GM19328 (cell line): Measurements from ENCODE around the gene SMARCAL1.

Experiments used
- ATAC-seq: cut with Tn5 transposase; IDR thresholded peaks from one replicate; pipeline ENCODE4 v1.9.1; 2021; ENCODE audit warnings: mild to moderate bottlenecking, moderate library complexity; ENCODE audit not compliant: unreplicated experiment

The SMARCAL1 gene

DNA sequence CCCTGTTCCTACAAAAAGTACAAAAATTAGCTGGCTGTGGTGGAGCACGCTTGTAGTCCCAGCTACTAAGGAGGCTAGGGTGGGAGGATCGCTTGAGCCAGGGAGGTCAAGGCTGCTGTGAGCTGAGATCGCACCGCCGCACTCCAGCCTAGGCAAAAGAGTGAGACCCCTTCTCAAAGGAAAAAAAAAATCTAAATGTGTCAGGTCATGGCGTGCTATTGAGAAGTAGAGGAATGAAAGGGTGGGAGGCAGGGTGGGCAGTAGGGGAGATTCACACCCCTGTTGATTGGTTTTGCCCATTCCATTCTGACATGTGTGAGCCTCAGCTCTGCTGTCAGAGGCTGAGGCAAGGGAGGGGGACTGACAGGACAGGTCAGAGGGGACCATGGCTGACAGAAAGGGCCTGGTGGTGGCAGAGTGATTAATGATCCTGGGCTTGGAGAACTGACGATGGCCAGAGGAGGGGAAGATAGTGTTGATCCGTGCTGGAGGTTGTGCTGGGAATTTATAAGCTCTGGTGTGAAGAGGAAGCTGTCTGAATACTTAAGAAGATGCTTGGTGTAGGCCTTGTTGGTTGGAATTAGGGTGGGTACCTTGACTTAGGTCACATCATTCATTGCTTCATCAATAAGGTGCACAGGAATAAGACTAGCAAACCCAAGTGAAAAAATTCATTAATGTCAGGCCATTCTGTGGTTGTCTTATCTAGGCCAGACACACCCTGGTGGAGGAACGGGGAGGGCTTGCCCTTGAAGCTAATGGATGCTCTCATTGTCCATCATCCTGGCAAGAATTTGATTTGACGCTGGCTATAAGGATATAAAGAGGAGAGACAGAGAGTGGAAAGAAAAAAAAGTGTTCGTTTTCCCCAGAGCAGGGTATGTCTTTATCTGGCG is 19.1 kb upstream of the SMARCAL1 start:
- ATAC-seq, result no peak

DNA sequence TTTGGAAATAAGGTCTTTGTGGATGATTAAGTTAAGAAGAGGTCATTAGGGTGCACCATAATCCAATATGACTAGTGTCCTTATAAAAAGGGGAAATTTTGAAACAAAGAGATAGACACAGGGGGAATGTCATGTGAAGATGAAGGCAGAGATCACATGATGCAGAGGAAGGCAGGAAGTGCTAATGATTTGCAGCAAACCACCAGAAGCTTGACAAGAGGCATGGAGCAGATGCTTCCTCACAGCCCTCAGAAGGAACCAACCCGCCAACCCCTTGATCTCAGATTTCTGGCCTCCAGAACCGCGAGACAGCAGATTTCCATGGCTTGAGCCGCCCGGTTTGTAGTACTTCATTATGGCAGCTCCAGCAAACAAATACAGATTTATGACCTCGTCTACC is 17.4 kb upstream of the SMARCAL1 start:
- ATAC-seq, result no peak

DNA sequence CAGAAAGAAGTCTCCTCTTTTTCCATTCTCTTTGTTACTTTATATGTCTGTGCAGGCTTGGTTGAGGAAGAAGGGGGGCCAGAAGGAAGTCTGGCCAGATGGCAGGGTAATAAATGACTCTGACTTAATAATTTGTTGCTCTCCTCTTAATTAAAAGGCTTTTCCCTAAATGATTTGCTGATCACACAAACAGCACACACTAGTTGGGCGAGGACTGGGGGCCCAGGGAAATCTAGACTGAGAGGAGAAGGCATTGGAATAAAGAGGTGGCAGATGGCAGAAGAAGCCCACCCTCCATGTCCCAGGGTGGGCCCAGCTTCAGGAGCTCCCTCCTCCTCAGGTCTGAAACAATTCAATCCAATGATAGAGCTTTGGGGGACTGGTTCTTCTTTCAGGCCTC is 12.7 kb upstream of the SMARCAL1 start:
- ATAC-seq, result no peak

DNA sequence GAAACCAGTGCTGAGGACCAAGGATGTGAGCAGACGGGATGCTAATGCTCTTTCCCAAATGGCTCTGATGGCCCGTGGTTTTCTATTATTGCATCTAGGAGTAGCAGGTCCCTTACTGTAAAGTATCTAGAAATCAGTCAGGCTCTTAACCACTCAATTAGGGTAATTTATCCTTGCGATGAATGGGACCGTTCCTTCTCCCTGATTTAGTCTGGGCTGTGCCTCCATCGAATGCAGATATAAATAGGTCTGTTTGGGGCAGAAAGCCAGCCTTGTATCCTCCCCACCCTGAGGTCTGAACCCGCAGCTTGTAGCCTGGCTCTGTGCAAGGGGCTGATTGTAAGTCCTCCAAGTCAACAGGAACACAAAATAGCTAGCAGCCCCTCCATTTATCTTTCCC is 9.5 kb upstream of the SMARCAL1 start:
- ATAC-seq, result no peak

DNA sequence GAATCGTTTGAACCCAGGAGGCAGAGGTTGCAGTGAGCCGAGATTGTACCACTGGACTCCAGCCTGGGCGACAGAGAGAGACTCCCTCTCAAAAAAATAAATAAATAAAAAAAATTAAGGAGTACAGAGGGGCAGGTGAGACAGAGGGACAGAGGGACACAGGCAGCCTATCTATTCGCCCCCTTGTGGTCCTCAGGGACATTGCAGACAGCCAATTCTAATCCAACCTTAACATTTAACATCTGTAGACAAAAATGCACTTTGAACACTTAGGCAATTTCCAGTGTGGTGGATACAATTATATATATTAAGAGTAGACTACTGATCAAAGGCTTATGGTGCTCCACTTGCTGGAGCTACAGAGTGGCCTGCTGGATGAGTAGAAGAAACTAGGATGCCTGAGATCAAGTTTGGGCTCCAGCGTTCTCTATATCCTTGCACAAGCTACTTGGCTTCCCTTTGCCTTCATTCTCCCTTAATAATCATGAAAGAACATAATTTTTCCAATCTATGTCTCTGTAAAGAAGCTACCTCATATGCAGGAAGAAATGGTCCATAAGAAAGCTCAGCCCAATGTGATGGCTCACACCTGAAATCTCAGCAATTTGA is 8.2 kb upstream of the SMARCAL1 start:
- ATAC-seq, result no peak

DNA sequence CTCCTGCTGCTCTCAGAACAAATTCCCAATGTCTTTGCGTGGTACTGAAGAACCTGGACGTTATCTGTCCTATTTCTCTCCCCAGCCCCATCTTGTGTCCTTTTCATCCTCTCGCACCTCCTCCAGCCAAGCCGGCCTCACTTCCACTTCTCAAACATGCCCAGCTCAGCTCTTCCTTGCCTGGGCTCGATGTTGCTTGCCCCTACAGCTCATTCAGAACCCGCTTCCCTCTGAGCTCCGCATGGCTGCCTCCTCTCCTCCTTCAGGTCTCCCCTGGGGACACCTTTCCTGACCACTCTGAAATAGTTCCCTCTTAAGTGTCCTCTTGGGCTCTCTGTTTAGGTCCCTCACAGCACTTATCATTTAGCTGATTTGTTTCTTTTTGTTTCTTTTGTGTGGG is 6.7 kb upstream of the SMARCAL1 start:
- no peak for ATAC-seq

DNA sequence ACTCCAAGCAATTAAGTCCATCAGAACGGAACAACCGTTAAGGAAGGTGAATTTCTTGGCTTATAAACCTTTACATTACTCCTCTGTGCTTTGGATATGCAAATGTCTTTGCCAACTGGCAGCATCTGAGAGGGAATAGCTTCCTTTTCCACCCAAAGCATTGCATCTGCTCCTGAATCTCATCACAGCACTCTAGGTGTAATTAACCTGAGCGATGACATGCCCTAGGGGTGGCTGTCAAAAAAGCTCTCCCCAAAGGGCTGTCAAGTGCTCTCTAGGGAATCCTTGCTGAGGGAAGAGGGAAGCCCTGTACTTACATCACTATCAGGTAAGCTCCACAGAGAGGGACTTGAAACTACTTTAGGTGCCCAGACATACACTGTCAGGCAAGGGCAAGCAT is 5.5 kb upstream of the SMARCAL1 start:
- no peak for ATAC-seq

DNA sequence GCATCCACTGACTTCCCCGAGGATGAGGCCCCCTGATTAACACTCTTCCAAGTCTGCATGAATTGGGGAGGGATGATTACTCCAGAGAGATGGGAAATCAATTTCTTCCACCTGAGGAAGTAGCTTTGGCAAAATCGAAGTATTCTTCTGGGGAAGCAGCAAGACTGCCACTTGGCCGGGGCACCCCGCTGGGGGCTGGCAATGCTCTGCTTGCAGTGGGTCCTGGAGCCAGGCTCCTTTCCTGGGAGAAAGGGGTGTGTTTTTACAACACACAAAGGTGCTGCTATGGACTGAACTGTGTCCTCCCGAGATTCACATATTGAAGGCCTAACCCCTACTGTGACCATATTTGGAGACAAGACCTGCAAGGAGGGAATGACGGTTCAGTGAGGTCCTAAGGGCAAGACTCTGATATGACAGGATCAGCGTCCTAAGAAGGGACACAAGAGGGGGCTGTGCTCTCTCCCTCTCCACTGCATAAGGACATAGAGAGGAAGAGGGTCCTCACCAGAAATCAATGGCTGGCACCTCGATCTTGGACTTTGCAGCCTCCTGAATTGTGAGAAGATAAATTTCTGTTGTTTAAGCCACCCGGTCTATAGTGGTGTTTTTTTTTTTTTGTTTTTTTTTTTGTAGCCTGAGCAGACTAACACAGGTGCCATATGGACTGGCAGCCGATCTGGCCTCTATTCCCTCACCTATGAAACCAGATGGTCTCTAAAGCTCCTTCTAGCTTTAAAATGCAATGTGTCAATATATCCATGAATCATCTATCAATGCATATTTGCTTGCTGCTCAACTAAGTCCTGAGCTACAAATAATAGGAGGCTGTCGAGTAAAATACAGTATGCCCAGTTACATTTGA is 3.6 kb upstream of the SMARCAL1 start:
- no peak for ATAC-seq

DNA sequence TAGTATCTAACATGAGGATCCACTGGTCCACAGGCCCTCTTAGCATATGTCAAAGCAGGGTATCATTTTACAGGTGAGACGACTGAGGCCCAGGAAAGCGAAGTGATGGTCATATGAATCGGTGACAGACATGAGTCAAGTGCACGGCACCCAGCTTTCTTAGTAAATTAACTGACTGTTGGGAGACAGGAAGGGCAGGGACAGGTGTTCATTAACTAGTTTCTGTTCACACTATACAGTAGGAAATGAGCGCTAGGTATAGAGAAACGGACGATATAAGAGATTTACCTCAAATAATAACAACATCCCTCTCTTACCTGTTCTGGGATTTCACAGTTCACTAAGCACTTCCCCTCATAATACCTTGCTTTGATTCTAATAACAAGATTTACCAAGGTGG is 1.7 kb upstream of the SMARCAL1 start:
- ATAC-seq, result no peak

DNA sequence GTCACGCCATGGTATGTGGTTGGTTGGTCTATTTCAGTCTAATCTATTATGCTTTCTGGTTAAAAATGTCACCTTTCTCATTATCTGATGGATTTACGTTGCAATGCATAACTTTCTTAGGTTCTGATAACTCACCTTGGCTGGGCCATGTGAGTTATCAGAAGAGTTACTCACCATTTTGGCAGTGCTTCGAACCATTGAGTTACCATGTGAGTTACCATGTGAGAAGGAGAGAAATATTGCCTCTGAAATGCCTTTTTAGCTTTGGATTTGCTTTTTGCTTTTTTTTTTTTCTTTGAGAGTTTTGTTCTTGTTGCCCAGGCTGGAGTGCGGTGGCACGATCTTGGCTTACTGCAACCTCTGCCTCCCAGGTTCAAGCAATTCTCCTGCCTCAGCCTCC is 1.6 kb downstream of the SMARCAL1 start:
- no peak for ATAC-seq

DNA sequence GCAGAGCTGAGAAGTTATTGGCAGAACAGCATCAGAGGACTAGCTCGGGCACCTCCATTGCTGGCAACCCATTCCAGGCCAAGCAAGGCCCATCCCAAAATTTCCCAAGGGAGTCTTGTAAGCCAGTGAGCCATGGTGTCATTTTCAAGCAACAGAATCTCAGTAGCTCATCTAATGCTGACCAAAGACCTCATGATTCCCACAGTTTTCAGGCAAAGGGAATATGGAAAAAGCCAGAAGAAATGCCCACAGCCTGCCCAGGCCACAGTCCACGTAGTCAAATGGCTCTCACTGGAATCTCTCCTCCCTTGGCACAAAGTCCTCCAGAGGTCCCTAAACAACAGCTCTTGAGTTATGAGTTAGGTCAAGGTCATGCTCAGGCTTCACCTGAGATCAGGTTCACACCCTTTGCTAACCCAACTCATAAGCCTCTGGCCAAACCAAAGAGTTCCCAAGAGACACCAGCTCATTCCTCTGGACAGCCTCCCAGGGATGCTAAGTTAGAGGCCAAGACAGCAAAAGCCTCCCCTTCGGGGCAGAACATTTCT is 2.6 kb downstream of the SMARCAL1 start:
- no peak for ATAC-seq

DNA sequence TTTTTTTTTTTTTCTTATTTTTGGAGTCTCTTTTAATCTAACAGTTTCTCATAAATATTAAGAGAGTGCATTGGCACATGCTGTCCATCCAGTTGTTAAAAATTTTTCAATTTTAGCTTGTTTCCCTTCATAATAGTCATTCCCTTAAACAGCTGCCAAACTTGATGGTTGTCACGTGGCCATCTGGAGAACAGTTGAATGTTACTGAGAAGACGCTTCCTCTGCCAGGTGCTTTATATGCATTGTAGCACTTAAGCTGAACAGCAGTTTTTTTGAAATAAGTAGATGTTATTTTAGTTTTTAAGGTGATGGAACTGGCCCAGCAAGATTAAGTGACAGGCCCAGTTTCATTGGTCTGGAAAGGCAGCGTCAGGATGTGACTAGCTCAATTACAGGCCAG is 3.3 kb downstream of the SMARCAL1 start:
- ATAC-seq, result no peak

DNA sequence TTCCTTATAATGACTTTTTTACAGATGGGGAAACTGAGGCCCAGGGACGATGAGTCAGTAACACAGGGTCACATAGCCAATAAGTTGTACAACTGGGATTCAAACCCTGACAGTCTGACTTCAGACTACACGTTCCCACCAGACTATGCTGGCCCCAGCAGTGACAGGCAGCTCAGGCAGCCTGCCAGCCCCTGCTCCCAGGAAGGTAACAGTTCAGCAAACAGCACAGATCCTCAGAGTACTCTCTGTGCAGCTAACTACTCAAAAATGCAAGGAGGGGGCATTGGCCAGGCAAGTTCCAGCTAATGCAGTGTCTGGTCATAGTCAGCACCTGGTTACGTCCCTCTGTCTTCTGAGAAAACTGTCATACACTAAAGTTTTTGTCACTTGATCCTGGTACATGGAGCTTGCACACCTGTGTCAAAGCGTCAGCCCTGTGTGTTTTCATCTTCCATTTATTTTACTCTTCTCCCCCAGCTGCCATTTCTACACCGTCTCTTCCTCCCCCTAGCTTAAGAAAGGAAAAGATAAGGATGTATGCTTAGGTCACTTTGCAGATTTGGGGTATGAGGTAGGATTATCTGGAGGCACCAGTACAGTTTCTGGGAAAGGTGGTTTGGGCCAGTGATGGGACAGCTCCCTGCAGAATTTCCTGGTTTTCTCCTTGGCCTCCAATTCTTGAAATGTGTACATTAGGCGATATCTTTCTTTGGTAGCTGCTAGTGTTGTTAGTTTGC is 4.5 kb downstream of the SMARCAL1 start:
- ATAC-seq, result no peak

DNA sequence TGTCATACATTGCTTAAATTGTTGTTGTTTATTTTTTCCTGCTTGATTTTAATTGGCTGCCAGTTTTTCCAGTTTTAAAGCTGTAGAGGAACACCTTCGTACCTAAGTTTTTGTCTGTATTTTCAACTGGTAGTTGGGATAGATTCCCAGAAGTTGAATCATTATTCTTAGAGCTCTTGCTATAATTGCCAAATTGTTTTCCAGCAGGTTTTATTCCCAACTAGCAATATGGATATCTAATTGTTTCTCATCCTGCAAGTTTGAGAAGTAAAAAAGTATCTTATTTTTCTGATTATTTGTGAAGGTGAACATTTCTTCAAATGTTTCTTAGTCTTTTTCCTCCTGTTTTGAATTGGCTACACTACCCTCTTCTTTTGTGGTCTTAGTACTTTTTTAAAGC is 6.7 kb downstream of the SMARCAL1 start:
- no peak for ATAC-seq

DNA sequence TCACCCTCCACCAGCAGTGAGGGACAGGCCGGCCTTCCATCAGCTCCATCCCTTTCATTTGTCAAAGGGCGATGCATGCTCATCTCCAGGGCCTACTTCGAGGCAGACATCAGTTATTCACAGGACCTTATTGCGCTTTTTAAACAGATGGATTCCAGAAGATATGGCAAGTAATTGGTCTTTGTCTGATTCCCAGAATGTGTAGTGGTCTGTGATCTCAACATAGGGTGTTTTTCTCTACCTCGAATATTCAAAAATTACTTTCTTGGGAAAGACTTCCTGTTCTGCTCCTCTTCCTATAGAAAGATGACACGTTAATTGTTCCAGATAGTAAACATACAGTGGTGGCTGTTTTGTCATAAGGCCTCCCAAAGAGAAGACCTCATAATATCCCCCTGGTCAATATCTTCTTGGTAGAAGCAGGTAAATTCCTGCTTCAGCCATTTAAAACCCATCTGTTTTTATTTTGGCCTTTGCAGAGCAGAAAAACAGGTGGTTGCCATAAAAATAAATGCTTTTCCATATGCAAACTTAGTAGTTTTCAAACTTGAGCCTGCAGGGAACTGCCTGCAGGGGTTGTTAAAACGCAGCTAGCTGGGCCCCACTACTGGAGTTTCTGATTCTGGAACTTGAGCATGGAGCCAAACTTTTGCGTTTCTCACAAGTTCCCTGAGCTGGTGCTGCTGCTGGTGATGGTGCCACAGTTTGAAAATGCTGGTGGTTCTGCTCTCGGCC is 8.2 kb downstream of the SMARCAL1 start:
- no peak for ATAC-seq

DNA sequence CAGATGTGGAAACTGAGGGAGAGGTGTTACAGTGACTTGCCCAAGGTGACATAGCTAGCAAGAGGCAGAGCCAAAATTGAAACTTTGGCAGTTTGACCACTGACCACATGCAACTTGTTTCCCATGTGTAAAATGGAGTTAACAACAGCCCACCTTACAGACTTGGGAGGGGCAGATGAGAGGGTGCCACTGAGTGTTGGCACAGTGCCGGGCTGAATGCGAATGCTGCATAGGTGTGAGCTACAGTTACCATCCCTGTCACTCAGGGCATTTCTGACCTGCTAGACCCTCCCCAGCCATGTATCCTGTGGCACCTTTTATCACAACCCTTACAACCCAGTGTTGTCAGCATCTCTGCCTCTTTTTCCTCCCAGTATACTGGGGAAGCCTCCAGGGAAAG is 10.8 kb downstream of the SMARCAL1 start:
- ATAC-seq, result no peak

DNA sequence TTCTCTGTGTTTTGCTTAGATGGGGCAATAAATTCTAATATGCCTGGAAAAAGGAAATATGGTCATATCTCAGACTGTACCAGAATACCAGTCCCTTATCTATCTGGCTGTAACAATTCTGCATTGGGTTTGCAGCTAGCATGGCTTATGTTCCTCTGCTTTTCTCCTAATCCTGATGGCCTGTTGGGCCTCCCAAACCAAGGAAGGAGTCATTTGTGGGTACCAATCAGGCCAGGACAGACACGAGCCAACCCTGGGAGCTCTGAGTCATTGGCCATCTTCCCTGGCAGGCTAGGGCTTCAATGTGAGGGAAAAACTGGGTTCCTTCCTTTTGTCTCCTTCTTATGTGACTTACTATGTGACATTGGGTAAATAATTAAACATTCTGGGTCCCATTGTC is 12.0 kb downstream of the SMARCAL1 start:
- ATAC-seq, result no peak

DNA sequence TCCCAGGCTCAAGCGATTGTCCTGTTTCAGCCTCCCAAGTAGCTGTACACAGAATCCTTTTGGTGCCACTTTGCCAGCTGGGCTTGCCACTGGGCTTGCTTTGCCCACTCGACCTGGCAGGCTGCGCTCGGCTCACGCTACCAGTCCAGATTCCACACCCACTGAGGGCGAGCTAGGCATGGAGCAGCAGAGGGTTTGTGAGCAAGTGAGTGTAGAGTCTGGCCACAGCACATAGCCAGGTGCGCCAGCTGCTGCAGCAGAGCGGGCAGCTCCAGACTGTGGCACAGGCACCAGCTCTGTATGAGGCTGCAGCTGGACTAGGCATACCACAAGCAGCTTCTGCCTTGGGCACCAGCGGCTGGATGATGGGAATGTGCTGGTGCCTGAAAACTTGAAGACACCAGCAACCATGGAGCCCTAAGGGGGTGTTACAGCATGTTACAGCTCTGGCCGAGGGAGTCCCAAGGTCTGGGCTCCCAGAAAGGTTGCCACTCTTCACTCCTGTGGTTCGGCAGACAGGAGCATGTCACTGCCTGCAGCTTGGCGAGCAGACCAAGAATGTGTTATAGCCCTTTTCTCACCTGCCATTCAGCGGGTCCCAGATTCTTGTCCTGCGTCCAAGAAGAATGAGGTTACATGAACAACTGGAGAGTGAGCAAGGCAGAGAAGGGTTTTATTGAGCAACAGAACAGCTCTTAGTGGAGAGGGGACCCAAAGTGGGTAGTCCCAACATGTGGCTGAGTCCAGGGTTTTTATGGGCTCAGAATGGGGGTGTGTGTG is 12.9 kb downstream of the SMARCAL1 start:
- ATAC-seq, result no peak

DNA sequence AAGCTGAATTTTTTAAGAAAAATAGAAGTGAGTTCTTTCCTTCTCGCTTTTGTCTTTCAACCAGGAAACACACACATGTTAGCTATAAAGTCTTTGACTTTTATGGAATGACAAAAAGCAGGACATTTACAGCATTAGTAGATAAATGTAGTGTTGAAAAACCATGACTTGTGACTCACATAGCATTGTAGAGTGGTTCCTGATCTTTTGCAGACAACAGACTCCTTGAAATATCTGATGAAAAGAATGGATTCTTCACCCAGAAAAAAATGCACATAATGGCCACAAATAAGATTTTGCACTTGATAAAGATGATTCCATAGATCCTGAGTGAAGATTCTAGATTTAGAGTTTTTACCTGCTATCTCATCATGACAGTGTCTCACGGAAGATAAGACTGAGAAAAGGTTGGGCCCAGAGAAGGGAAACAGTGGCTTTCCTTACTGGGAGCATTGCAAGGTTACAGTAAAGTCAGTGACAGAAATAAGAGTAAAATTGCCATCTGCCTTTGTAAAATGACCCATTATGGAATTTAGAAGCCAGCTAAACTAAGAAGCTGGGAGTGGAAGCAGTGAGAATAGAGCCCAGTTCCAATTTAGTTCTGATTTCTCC is 14.0 kb downstream of the SMARCAL1 start:
- ATAC-seq, result no peak
